Measurements from ENCODE around the gene DYNC2H1.
"Not testable (repeated sequence)": the region's sequence is repeated elsewhere in the genome, so short reads cannot be mapped to it uniquely, and the experiment has no call there.

Gene DYNC2H1

DNA sequence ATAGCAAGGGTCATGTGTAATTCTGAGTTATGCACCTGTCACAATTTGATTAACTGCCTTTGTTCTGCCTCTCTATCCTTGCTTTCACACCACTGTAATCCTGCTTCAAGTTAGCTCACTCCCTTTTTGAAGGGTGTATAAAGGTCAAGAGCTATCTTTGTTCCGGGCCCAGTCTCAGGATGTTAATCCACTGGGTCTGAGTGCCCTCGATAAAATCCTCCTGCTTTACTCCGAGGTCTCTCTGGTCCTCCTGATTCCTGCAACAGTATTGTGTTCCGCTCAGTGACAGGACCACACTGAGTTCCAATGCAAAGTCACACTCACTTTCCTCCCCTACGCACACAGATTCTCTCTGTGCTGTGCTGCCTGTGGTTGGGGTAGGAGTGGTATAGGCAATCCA, 186.5 kb downstream of the DYNC2H1 start:
- DNase-seq, result no peak

DNA sequence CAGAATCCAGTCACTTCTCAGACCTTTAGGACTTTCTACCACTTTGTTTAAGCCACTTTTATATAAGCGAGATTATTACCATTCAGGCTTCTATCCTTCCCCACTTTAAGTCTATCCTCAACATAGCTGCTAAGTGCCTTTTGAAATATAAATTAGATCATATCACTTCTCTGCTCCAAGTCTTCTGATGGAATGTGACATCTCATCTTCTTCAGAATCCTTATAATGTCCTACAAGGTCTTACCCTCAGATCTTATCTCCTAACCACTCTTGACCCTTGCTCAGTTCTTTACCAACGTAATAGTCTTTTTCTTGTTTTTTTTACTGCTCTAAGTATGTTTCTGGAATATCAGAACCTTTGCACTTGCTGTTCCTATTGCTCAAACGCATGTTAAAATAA, 188.7 kb downstream of the DYNC2H1 start:
- DNase-seq, result no peak

- no peak for DNase-seq
Observed at GRCh38 chr11:103315248-103315647, 206.0 kb downstream of the DYNC2H1 start.

DNA sequence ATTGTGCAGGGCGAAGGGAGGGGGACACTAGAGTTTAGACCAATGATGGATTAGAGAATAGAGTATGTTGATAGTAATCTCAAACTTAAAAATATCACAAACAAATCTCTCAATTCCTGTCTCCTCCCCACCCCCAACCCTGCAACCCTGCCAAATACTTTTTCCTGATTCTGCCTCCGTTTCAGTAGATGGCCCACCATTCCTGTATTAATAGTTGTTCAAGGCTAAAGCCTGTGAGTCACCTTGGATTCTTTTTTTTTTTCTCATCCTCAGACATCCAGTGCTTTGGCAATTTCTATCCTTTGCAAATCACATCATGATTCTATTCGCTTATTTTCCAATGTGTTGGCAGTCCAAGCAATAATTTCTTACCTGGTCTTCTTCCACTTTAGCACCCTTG, 207.9 kb downstream of the DYNC2H1 start:
- DNase-seq, result no peak

DNA sequence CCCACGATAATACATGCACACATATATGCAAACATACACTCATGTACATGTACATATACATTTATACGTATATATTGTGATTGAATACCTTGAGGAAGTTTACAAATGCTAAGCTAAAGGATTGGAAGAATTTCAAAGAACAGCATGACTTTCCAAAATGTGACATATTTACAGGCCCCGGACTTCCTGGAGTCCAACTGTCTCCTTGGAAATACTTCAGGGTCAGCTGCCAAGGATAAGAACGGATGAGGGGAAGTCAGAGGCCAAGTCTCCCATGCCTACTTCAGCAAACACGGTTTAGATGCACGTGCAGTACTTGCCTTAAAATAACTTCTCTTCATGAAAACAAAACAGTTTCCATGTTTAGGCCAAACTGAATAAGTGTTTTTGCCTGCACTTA, 213.6 kb downstream of the DYNC2H1 start:
- DNase-seq, result no peak

- DNase-seq, result no peak
Observed at GRCh38 chr11:103325686-103326069, 216.5 kb downstream of the DYNC2H1 start.

DNA sequence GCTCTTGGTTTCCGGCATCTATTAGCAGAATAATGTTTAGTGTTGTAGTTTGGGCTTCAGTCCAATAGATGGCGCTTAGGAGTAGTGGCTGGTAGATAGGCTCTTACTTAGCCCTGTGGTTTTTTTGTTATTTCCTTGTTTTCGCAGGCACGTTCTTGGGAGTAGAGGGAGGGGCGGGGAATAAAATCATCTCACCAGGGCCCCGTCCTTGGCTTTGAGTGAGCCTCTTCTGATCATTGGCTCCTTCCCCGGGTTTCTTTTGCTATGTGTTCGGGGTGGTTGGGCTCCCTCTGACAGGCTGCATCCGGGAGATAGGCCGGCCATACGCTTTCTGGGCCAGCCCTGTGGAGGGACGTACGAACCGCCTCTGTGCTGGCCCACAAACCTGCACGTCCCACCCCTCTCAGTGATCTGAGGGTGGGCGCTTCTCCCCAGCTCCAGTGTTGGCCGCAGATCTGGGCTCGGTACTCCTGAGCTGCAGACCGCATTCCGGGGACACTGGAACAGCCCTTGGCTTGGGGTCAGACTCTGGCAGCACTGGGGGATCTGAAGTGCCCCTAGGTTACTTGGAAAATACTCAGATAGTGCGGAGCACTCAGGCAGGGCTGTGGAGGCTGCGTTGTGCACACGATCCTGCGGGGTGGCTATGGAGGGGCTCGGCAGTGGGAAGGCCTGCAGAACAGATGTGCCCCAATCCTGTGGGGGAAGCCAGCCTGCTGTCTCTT, 217.0 kb downstream of the DYNC2H1 start:
- DNase-seq, result peak; percentile 64

DNA sequence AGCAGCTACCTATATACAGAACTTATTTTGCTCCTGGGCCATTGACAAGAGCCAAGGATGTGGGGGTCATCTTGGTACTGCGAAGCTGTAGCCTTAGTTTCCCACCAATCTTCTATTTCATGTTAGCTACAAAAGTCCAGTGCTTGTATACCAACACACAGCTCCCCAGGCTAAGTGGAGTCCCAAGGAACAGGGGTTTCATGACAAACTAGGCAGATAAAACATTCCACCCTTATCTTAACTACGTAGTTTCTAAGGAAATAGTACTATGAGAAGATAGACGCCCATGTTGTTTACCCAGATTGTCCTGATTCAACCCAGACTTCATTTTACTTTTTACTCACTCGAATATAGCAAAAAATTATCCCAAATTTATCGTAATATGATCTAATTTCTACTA, 218.5 kb downstream of the DYNC2H1 start:
- DNase-seq, result no peak

- DNase-seq, result no peak
Observed at GRCh38 chr11:103332409-103332808, 223.2 kb downstream of the DYNC2H1 start.

DNA sequence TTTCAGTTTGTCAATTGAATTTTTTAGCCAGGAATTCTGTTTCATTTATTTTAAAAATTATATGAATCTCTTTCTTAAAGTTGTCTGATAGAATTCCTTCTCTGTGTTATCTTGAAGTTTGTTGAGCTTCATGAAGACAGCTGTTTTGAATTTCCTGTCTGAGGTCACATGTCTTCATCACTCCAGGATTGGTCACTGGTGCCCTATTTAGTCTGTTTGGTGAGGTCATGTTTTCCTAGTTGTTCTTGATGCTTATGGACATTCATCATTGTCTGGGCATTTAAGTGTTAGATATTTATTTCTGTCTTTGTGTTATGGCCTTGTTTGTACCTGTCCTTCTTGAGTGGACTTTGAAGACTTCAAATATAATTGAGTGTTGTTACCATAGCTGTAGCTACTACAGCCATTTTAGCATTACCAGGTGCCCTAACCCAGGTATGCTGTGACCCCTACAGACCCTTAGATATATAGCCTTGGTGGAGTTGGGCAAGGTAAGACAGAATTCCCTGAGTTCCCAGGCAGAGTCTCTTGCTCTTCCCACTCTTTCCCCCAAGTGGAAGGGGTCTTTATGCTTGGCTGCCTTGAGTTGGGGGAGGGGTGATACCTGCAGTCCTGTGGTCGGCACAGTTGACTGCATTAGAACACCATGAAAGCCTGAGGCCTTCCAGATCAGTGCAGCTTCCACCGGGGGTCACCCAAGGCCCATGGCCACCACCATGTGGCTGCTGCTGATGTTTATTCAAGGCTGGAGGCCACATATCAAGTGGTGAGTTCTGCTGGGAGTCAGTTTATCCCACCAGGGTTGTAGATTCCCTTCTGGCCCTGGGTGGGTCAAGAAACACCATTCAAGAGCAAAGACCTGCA, 229.6 kb downstream of the DYNC2H1 start:
- DNase-seq, result no peak

DNA sequence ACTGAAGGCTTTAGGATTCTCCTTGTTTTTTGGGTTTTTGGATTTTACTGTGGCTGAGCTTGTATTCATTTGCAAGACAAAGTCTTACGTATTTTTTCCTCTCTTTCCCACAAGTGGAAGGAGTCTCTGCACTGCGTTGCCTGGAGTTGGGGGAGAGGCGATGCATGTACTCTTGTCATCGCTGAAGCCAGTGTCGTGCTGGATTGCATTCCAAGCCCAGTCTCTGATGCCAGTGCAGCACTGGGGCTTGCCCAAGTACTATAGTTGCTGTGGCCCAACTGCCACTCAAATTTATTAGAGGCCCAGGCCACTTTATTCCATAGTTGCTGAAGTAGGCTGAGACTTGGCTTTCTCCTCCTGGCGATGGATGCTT, 230.2 kb downstream of the DYNC2H1 start:
- DNase-seq, result no peak

- no peak for DNase-seq
Observed at GRCh38 chr11:103340956-103341355, 231.7 kb downstream of the DYNC2H1 start.

DNA sequence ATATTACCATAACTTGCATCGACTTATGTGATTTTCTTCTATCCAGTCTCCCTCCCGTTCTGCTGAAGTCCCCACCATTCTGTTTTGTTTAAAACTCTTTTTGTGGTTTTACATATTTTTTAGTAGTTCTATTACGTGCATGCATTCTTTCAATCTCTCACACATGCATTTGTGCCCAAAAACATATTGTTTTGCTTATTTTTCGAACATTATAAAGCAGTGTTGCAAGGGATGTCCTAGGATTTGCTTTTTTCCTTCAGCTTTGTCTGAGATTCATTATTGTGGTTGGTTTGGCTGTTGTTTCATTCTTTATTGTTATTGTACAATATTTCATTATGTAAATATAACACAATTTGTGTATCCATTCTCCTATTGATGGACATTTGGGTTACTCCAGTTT, 235.7 kb downstream of the DYNC2H1 start:
- no peak for DNase-seq

GRCh38 chr11:103349595-103349994, 240.4 kb downstream of the DYNC2H1 start:
- DNase-seq, result no peak

DNA sequence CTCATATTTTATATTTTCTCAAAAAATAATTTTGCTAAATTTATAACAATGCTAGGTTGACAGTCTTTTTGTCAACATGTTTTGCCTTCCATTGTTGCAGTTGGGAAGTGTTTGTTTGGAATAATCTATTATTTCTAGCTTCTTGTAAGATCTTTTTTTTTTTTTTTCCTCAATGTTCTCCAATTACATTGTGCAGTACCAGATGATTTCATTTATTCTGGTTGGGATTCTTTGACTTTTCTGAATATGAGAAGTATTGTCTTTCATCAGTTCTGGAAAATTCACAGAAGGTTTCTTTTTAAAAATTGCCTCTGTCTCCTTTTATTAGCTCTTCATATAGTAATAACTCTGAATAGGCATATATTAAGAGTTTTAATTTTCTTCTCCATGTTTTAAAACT, 245.4 kb downstream of the DYNC2H1 start:
- DNase-seq, result no peak

- no peak for DNase-seq
Observed at GRCh38 chr11:103358251-103358650, 249.0 kb downstream of the DYNC2H1 start.

DNA sequence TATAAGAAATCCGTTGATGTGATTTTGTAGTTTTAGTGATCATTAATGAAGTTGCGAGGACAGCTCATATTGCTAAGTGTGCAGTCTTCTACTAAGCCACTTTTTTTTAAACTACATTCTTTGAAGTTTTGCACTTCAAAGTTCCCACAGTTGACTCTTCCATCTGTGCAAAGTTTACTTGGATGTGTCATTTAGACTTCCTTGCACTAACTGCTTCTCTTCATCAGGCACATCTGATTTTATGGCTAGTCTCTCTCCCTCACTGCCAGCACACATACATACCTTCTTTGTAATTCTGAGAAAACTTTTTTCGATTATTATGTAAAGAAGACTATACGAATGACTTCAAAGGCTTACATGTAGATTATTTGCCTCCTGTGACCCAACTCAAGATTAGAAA, 250.0 kb downstream of the DYNC2H1 start:
- DNase-seq, result no peak

DNA sequence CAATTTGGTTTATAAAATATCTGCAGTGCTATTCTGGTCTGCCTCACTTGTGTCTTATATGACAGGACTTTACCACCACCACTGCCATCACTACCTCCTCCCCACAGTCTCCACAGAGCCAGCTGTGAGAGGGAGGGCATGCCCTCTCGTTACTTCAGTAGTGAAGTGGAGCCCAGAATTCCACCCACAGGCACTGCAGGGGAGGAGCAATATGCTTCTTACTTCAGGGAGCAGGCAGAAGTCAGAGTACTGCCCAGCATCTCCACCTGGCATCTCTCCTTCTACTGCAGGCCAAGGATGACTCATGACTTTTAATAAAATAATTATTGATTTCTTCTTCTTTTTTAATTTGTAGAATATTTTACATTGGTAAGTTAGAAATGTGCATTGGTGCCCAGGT, 255.5 kb downstream of the DYNC2H1 start:
- no peak for DNase-seq

GRCh38 chr11:103367650-103368049, 258.4 kb downstream of the DYNC2H1 start:
- no peak for DNase-seq

- no peak for DNase-seq
Observed at GRCh38 chr11:103368145-103368544, 258.9 kb downstream of the DYNC2H1 start.

GRCh38 chr11:103370076-103370475, 260.9 kb downstream of the DYNC2H1 start:
- no peak for DNase-seq

- no peak for DNase-seq
Observed at GRCh38 chr11:103372906-103373305, 263.7 kb downstream of the DYNC2H1 start.

DNA sequence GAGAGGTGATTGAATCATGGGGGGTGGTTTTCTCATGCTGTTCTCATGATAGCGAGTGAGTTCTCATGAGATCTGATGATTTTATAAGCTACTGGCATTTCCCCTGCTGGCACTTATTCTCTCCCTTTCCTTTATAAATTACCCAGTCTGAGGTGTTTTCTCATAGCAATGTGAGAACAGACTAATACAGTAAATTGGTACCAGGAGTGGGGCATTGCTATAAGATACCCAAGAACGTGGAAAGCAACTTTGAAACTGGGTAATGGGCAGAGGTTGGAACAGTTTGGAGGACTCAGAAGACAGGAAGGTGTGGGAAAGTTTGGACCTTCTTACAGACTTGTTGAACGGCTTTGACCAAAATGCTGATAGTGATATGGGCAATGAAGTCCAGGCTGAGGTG, 265.0 kb downstream of the DYNC2H1 start:
- not testable (repeated sequence) for DNase-seq

GRCh38 chr11:103378931-103379330, 269.7 kb downstream of the DYNC2H1 start:
- no peak for DNase-seq

- no peak for DNase-seq
Observed at GRCh38 chr11:103380031-103380430, 270.8 kb downstream of the DYNC2H1 start.
